SK-N-SH (cell line): ENCODE results near the gene AUTS2. TPM values are rescaled to one million over a fixed set of nuclear protein-coding genes. Genes with fewer than 3 reads are reported as not detected.

ENCODE experiments used
- CTCF ChIA-PET: fragments of 300-600, 350-600 bp; formaldehyde crosslinking; extraction: SDS; loops from one replicate; lab custom pipeline; 2021; lab: Yijun Ruan, JAX
- POLR2A ChIA-PET: fragments of 350-600 bp; sonication (Branson Sonifier 250); formaldehyde crosslinking; extraction: SDS; loops from one replicate; lab custom pipeline; 2020; ENCODE audit warnings: antibody characterized with exemption, inconsistent platforms; lab: Yijun Ruan, JAX
- DNase-seq: peaks from one replicate; pipeline ENCODE4 v3.0.0; 2012
- H2AFZ ChIP-seq: fragments of 200-600 bp; sonication (generic); 2 replicates; pipeline ENCODE4 v1.8.1; 2016; ENCODE audit warnings: antibody characterized with exemption, mild to moderate bottlenecking, low read depth
- H3F3A ChIP-seq: fragments of 200-600 bp; sonication (generic); replicated peaks from 2 replicates; pipeline ENCODE3; 2016; ENCODE audit warnings: antibody characterized with exemption, mild to moderate bottlenecking; ENCODE audit not compliant: insufficient read depth
- H3K27ac ChIP-seq, 2 experiments: fragments of 200-500 bp in 1 of 2; fragments of 200-600 bp in 1 of 2; sonication (Bioruptor generic) in 1 of 2; sonication (generic), shearing (Covaris generic) in 1 of 2; 2 replicates each; pipeline versions ENCODE4 v1.5.1 to v1.6.1; 2014 to 2016; ENCODE audit warnings: low read depth in 2 of 2, inconsistent platforms in 1 of 2, low read length in 1 of 2, mild to moderate bottlenecking in 1 of 2, mixed read lengths in 1 of 2
- H3K27me3 ChIP-seq: fragments of 200-600 bp; sonication (generic), shearing (Covaris generic); 2 replicates; pipeline ENCODE4 v1.6.1; 2016; ENCODE audit warnings: mixed run types; ENCODE audit not compliant: insufficient read depth
- H3K36me3 ChIP-seq, 2 experiments: fragments of 200-500 bp in 1 of 2; fragments of 200-600 bp in 1 of 2; sonication (Bioruptor generic) in 1 of 2; sonication (generic) in 1 of 2; replicated peaks in 1 of 2; 2 replicates each; pipeline versions ENCODE3 to v1.5.1; 2014 to 2016; ENCODE audit warnings: low read length in 1 of 2, mild to moderate bottlenecking in 1 of 2; ENCODE audit not compliant: insufficient read depth in 2 of 2, control insufficient read depth in 1 of 2
- H3K4me1 ChIP-seq, 2 experiments: fragments of 200-500 bp in 1 of 2; fragments of 200-600 bp in 1 of 2; sonication (Bioruptor generic) in 1 of 2; sonication (generic), shearing (Covaris generic) in 1 of 2; 2 replicates each; pipeline versions ENCODE4 v1.5.1 to v1.6.1; 2014 to 2016; ENCODE audit warnings: low read depth in 1 of 2, low read length in 1 of 2, mixed run types in 1 of 2; ENCODE audit not compliant: insufficient read depth in 2 of 2, control insufficient read depth in 1 of 2
- H3K4me2 ChIP-seq: fragments of 200-600 bp; sonication (generic), shearing (Covaris generic); 2 replicates; pipeline ENCODE4 v1.6.1; 2017; ENCODE audit warnings: mixed run types
- H3K4me3 ChIP-seq, 2 experiments: fragments of 200-500 bp in 1 of 2; fragments of 200-600 bp in 1 of 2; sonication (Bioruptor generic) in 1 of 2; sonication (generic), shearing (Covaris generic) in 1 of 2; 2 replicates each; pipeline versions ENCODE4 v1.5.1 to v1.8.1; 2014 to 2016; ENCODE audit warnings: low read depth in 2 of 2, inconsistent platforms in 1 of 2, low read length in 1 of 2, mild to moderate bottlenecking in 1 of 2, mixed read lengths in 1 of 2, moderate library complexity in 1 of 2
- H3K79me2 ChIP-seq: fragments of 200-600 bp; sonication (generic); 2 replicates; pipeline ENCODE4 v1.8.1; 2017; ENCODE audit warnings: mild to moderate bottlenecking; ENCODE audit not compliant: insufficient read depth
- H3K9ac ChIP-seq: fragments of 200-600 bp; sonication (generic); 2 replicates; pipeline ENCODE4 v1.6.1; 2017; ENCODE audit warnings: mixed run types
- H3K9me2 ChIP-seq: fragments of 200-600 bp; sonication (generic); 2 replicates; pipeline ENCODE4 v1.6.1; 2017; ENCODE audit warnings: mixed run types
- H3K9me3 ChIP-seq: fragments of 200-600 bp; sonication (generic); 2 replicates; pipeline ENCODE4 v1.6.1; 2017; ENCODE audit warnings: mixed run types, mild to moderate bottlenecking, moderate library complexity
- H4K20me1 ChIP-seq: fragments of 200-600 bp; sonication (generic); 2 replicates; pipeline ENCODE4 v1.6.1; 2017; ENCODE audit warnings: mild to moderate bottlenecking, mixed run types; ENCODE audit not compliant: insufficient read depth
- CHD2 ChIP-seq: fragments of 150-350 bp; IDR thresholded peaks from 2 replicates; pipeline ENCODE4 v1.6.1; 2018; ENCODE audit warnings: low read length; ENCODE audit not compliant: partially characterized antibody
- EP300 ChIP-seq, 2 experiments: IDR thresholded peaks; 2 replicates each; pipeline versions ENCODE4 v1.4.0 to v1.6.1; 2012; ENCODE audit warnings: borderline replicate concordance in 1 of 2, low read depth in 1 of 2, low read length in 1 of 2
- FOXJ3 ChIP-seq: sonication (generic); formaldehyde crosslinking; IDR thresholded peaks from 2 replicates; pipeline ENCODE4 v1.5.1; 2020; ENCODE audit warnings: mild to moderate bottlenecking, missing genetic modification reagents
- GATA2 ChIP-seq: sonication (generic); formaldehyde crosslinking; IDR thresholded peaks from 2 replicates; pipeline ENCODE4 v1.5.0; 2020; ENCODE audit warnings: mild to moderate bottlenecking, missing genetic modification reagents
- MAX ChIP-seq: IDR thresholded peaks from 2 replicates; pipeline ENCODE4 v1.4.0; 2012; ENCODE audit warnings: low read depth
- MEF2A ChIP-seq: IDR thresholded peaks from 2 replicates; pipeline ENCODE4 v1.4.0; 2012; ENCODE audit warnings: low read depth, borderline replicate concordance
- MXI1 ChIP-seq: IDR thresholded peaks from 2 replicates; pipeline ENCODE4 v1.6.1; 2012; ENCODE audit warnings: mild to moderate bottlenecking, low read depth, low read length, improper control_type of control experiment
- PBX3 ChIP-seq: IDR thresholded peaks from 2 replicates; pipeline ENCODE4; 2012
- RAD21 ChIP-seq: IDR thresholded peaks from 2 replicates; pipeline ENCODE4 v1.6.1; 2012; ENCODE audit warnings: mild to moderate bottlenecking, low read length
- RCOR1 ChIP-seq: fragments of 150-350 bp; IDR thresholded peaks from 2 replicates; pipeline ENCODE4 v1.6.1; 2017; ENCODE audit warnings: antibody characterized with exemption, low read length
- RXRA ChIP-seq: IDR thresholded peaks from 2 replicates; pipeline ENCODE4 v1.4.0; 2012; ENCODE audit warnings: low read depth, mild to moderate bottlenecking, borderline replicate concordance
- SIN3A ChIP-seq: IDR thresholded peaks from 2 replicates; pipeline ENCODE4 v1.6.1; 2012; ENCODE audit warnings: low read depth, mild to moderate bottlenecking, low read length, moderate library complexity, borderline replicate concordance
- SMC3 ChIP-seq: IDR thresholded peaks from 2 replicates; pipeline ENCODE4 v1.6.1; 2012; ENCODE audit warnings: low read depth, low read length, improper control_type of control experiment
- TAF1 ChIP-seq: IDR thresholded peaks from 2 replicates; pipeline ENCODE4 v1.6.1; 2012; ENCODE audit warnings: low read depth, mild to moderate bottlenecking, low read length, moderate library complexity, borderline replicate concordance
- TCF12 ChIP-seq: IDR thresholded peaks from 2 replicates; pipeline ENCODE4 v1.4.0; 2012
- USF1 ChIP-seq: IDR thresholded peaks from 2 replicates; pipeline ENCODE4 v1.4.0; 2012; ENCODE audit warnings: low read depth, borderline replicate concordance
- YY1 ChIP-seq: IDR thresholded peaks from 2 replicates; pipeline ENCODE4 v1.4.0; 2012; ENCODE audit warnings: low read depth, mild to moderate bottlenecking
- WGBS: methylation state at CpG from one replicate; pipeline ENCODE4 v1.1.6; 2017; ENCODE audit warnings: low lambda C conversion rate; 5-methylcytosine and 5-hydroxymethylcytosine counted together
- polyA plus RNA-seq, 3 experiments: library from polyadenylated mRNA; depleted of rRNA; stranded (reverse); fragments of >200 nt; gene quantifications; 2 replicates each; pipeline ENCODE4 v1.2.3, GENCODE V29; 2012
- TF ChIP-seq, protein P1 (sequence below): IDR thresholded peaks from 2 replicates; pipeline ENCODE4 v1.6.1; 2012; ENCODE audit warnings: mild to moderate bottlenecking, low read depth, low read length, moderate library complexity

Gene AUTS2
- polyA plus RNA-seq, 1 of the 3 experiments (the other 2 are of a cell fraction): 15.6 TPM

DNA sequence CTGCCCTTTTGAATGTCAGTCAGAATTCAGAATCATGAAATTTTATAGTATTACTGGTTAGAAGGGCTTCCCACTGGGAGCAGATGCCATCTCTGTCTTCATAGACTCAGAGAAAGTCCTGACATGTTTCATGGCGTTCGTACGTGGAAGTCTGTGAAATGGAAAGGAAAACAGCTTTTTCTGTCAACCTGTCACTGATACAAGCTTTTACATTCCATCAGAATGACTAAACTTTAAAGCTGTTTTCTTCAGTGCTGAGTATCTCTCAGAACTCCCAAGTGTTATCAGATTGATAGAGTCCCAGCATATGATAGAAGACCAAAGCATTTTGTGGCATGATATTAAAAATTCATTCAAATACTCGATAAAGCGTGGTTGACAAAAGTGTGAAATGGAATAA lies 807.0 kb downstream of the AUTS2 start (continued):
- TF ChIP-seq, protein P1, sequence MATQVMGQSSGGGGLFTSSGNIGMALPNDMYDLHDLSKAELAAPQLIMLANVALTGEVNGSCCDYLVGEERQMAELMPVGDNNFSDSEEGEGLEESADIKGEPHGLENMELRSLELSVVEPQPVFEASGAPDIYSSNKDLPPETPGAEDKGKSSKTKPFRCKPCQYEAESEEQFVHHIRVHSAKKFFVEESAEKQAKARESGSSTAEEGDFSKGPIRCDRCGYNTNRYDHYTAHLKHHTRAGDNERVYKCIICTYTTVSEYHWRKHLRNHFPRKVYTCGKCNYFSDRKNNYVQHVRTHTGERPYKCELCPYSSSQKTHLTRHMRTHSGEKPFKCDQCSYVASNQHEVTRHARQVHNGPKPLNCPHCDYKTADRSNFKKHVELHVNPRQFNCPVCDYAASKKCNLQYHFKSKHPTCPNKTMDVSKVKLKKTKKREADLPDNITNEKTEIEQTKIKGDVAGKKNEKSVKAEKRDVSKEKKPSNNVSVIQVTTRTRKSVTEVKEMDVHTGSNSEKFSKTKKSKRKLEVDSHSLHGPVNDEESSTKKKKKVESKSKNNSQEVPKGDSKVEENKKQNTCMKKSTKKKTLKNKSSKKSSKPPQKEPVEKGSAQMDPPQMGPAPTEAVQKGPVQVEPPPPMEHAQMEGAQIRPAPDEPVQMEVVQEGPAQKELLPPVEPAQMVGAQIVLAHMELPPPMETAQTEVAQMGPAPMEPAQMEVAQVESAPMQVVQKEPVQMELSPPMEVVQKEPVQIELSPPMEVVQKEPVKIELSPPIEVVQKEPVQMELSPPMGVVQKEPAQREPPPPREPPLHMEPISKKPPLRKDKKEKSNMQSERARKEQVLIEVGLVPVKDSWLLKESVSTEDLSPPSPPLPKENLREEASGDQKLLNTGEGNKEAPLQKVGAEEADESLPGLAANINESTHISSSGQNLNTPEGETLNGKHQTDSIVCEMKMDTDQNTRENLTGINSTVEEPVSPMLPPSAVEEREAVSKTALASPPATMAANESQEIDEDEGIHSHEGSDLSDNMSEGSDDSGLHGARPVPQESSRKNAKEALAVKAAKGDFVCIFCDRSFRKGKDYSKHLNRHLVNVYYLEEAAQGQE: no peak
- peak; percentile 75 for TF ChIP-seq PBX3
- TF ChIP-seq SIN3A: no peak
- TF ChIP-seq EP300 (IDR thresholded peaks at IDR 0.05; ENCODE audit: borderline replicate concordance in 1 of 2, low read depth in 1 of 2, low read length in 1 of 2): peak in 1 of 2 experiments; percentile 37; a peak in 1 of 4 replicates

- ChIA-PET CTCF (interaction anchor here (0.6 to 1.3 kb wide), 10 partner anchors 11 to 364 kb away, joined by 3 to 9 read pairs (median 3); no protein-coding TSS in a partner anchor), POLR2A (interaction anchor here (0.9 to 1.7 kb wide), 3 partner anchors 25 to 100 kb away, joined by 3 to 5 read pairs (median 4); no protein-coding TSS in a partner anchor)
- no peaks in the 10 kb centered on the region for H3F3A ChIP-seq
- H3K27me3 ChIP-seq: no peaks in the 10 kb centered on the region
- H4K20me1 ChIP-seq: no peaks in the 10 kb centered on the region
- H3K27ac ChIP-seq: peak overlapping the region in 1 of 2 experiments; percentile 80; a peak in 2 of 4 replicates
- peak overlapping the region; percentile 47; the same call in 1 of the 2 replicates for H3K4me2 ChIP-seq
- WGBS: 46% methylated on average over 12 of the region's 12 CpGs
- peak; percentile 80 for DNase-seq
- TF ChIP-seq GATA2 (CRISPR knock-in tag) (peak; percentile 65), MEF2A (no peak), YY1 (no peak), RAD21 (peak; percentile 26), RCOR1 (peak; percentile 88), USF1 (peak; percentile 46; the same call in 1 of the 2 replicates), MXI1 (peak; percentile 77), SMC3 (0 out of 2 replicates have a peak, but pooled peaks have one; percentile 14), SIN3A (no peak), MAX (peak; percentile 33; the same call in 1 of the 2 replicates), TCF12 (peak; percentile 69), EP300 (IDR thresholded peaks at IDR 0.05; ENCODE audit: borderline replicate concordance in 1 of 2, low read depth in 1 of 2, low read length in 1 of 2) (peak in 1 of 2 experiments; percentile 83; a peak in 1 of 4 replicates), RXRA (no peak), FOXJ3 (peak; percentile 59; the same call in 1 of the 2 replicates), CHD2 (peak; percentile 78), TAF1 (no peak)
- H3K79me2 ChIP-seq: no peaks in the 10 kb centered on the region
- H3K9me3 ChIP-seq: no peaks in the 10 kb centered on the region
- H3K4me1 ChIP-seq: peaks cover 13 to 41% of the 10 kb centered on the region in 2 experiments; a peak in 3 of 4 replicates
- no peak overlapping the region for H3K9ac ChIP-seq
- no peak overlapping the region for H3K4me3 ChIP-seq
- H3K9me2 ChIP-seq: no peaks in the 10 kb centered on the region
- H3K36me3 ChIP-seq: no peaks in the 10 kb centered on the region
- no peak overlapping the region for H2AFZ ChIP-seq
Measured at GRCh38 chr7:70406186-70406949, 808.1 kb downstream of the AUTS2 start.
